HG03354 (cell line): ENCODE data around the gene TRAP1.

Experiments
- ATAC-seq: cut with Tn5 transposase; IDR thresholded peaks from one replicate; pipeline ENCODE4 v1.9.1; 2021; ENCODE audit warnings: mild to moderate bottlenecking; ENCODE audit not compliant: unreplicated experiment, poor library complexity, severe bottlenecking

TRAP1 gene

GRCh38 chr16:3655030-3655395 lies 62.3 kb downstream of the TRAP1 start:
- no peak for ATAC-seq

GRCh38 chr16:3654249-3654991 lies 62.9 kb downstream of the TRAP1 start, which contains the start of gene DNASE1:
DNASE1 (plus strand) TSS chr16:3654691; CDS start chr16:3655374, 683 bp downstream.
- no peak for ATAC-seq

GRCh38 chr16:3652373-3653195 lies 64.7 kb downstream of the TRAP1 start:
- ATAC-seq, result no peak

- no peak for ATAC-seq
Measured at GRCh38 chr16:3651461-3652372, 65.6 kb downstream of the TRAP1 start.

GRCh38 chr16:3650631-3651265 lies 66.6 kb downstream of the TRAP1 start:
- ATAC-seq, result no peak

- no peak for ATAC-seq
Measured at GRCh38 chr16:3646348-3646920, 70.9 kb downstream of the TRAP1 start.

GRCh38 chr16:3645504-3646347 lies 71.6 kb downstream of the TRAP1 start:
- no peak for ATAC-seq

GRCh38 chr16:3645108-3645503 lies 72.2 kb downstream of the TRAP1 start:
- ATAC-seq, result no peak

- no peak for ATAC-seq
Measured at GRCh38 chr16:3643095-3643730, 74.1 kb downstream of the TRAP1 start.

GRCh38 chr16:3642397-3643094 lies 74.8 kb downstream of the TRAP1 start:
- no peak for ATAC-seq

- ATAC-seq, result no peak
Measured at GRCh38 chr16:3641801-3642396, 75.4 kb downstream of the TRAP1 start.

- ATAC-seq, result no peak
Measured at GRCh38 chr16:3640632-3641501, 76.5 kb downstream of the TRAP1 start.

- no peak for ATAC-seq
Measured at GRCh38 chr16:3640207-3640606, 77.1 kb downstream of the TRAP1 start.

- no peak for ATAC-seq
Measured at GRCh38 chr16:3638916-3639644, 78.2 kb downstream of the TRAP1 start.

- ATAC-seq, result no peak
Measured at GRCh38 chr16:3637371-3637923, 79.9 kb downstream of the TRAP1 start.
